ENCODE measurements around the gene APOO.

DNA sequence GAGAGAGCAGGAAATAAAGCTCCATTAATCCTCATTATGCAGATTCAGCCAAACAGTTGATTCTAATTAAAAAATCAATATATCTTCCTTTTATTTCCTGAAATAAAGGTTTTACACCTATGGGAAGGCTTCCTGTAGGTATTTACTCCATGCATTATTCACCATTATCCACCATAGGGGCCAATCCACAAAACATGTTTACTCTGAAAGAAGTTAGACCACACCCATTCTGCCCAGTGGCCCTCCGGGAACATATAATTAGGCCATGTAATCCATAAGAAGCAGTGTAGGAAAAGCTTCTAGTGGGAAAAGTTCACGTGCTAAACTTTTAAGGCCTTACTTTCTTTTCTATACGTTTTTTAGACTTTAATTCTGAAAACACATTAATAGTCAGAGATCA lies 67.1 kb downstream of the APOO start:
- no peak for TF ChIP-seq CTCF (IDR thresholded peaks at IDR 0.05)
- no peak for TF ChIP-seq POLR2A (IDR thresholded peaks at IDR 0.05)
